Activated T-helper 1 cell treated with anti-CD3 and anti-CD28 coated beads, Interleukin-2, amount 50 U/mL, for 16 hours (primary cell): ENCODE measurements around the gene DLGAP1.

Experiments used
- DNase-seq, 2 donors: peaks; one replicate each; pipeline ENCODE4 v3.0.0-alpha.2; 2020; ENCODE audit warnings: low read depth in 1 of 2, low spot score in 1 of 2

DLGAP1 gene

DNA sequence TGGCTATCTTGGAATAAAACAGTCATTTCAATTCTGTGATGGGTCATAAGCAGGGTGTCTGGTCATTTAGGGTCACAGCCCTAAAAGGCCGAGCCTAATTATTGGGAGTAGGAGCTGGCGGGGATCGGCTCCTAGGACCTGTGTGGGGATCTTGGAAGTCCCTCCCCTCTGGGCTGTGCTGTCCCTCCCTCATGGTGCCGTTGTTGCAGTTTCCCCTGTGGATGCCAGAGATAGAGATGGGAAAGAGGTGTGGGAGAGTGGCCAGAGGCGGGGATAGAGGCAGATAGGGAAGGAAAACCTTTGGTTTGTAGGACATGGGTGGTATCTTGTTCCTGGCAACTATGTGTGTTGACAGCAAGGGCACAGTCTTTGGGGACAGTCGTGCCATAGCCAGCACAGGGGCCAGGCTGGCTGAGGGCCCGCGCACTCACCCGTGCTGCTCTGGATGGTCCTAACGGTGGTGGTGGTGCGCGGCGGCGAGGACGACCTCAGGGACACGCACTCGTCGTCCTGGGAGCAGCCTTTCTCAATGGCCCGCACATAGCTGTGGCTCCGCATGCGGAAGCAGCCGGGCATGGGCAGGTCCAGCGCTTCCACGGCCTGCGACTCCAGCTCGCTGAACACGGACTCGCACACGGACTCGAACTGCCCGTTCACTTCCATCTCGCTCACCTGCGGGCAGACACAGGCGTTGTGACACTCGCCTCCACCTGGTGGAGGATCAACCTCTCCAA lies 726.2 kb downstream of the DLGAP1 start:
- DNase-seq: no peak

GRCh38 chr18:3727274-3727673 lies 727.8 kb downstream of the DLGAP1 start:
- DNase-seq: no peak

GRCh38 chr18:3726238-3726951 lies 728.7 kb downstream of the DLGAP1 start:
- DNase-seq: no peak

DNA sequence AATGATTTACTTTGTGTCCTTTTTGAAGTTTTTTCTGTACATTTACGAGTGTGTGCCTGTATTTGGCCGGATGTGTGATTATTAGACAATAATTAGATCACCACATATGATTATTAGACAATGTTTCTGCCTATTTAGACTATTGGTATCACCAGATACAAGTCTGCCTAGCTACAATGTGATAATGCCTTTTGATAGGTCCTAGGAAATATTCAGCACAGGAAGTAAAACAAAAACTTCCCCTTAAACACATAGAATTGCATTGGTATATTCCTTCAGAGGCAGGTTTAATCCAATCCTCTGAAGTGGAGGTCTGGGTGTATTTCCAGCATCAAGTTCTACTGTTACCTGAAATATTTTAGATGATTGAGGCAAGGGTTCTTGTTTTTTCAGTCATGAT lies 730.0 kb downstream of the DLGAP1 start:
- no peak for DNase-seq

- no peak for DNase-seq
Observed at GRCh38 chr18:3723554-3723953, 731.6 kb downstream of the DLGAP1 start.

DNA sequence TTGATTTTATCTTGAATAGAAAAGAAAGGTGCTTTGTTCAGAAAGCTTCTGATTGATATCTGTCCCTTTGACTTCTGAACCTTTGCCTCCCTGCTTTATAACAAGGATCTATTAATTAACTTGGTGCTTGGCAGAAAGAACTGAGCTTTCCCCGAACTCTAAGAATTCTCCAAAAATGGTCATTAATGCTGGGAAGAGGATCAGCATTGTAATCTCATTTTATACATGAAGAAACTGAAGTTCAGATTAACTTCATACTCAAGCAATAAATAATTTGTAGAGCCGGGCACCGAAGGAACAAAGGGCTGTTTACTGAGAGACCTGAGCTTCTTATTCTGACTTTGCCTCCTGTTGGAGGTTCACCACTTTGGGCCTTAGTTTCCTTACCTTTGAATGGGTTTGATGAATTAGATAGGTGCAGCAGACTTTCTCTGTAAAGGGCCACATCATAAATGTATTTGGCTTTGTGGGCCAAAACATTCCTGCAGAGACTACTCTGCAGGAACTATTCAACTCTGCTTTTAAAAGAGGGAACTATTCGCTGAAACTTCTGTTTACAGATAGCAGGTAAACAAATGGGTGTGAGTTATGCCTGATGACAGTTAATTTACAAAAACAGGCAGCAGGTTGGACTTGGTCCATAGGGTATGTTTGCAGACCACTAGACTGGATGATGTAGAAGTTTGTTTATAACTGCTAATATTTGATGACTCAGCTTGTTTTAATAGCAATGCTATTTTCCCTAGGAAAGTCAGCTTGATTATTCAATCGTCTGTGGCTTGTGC lies 732.3 kb downstream of the DLGAP1 start:
- DNase-seq: no peak

GRCh38 chr18:3721771-3722648 lies 733.1 kb downstream of the DLGAP1 start:
- DNase-seq: no peak

DNA sequence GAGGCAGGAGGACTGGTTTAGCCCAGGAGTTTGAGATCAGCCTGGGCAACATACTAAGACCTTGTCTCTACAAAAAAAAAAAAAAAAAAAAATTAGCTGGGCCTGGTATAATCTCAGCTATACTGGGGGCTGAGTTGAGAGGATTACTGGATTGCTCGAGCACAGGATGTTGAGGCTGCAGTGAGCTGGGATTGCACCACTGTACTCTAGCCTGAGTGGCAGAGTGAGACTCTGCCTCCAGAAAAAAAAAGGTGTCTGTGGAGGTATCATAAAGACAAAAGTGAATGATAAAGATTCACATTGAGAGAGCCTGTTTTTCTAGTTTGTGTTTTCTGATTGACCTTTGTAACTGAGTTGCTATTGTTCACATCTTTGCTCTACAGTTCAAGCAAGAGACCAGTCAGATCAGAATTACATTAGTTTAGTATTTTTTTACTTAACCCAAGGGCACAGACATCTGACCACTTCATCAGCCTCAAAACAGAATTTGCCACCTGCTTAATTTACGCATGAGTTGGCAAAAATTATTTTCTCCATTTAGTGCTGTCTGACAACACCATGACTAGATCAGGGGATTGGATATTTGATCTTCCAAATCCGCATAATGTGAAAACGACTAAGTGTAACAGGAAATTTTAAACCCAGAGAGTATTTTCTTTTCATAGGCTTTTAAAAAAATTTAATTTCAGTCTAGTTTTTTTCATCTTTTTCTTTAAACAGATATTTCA lies 734.1 kb downstream of the DLGAP1 start:
- DNase-seq: no peak

DNA sequence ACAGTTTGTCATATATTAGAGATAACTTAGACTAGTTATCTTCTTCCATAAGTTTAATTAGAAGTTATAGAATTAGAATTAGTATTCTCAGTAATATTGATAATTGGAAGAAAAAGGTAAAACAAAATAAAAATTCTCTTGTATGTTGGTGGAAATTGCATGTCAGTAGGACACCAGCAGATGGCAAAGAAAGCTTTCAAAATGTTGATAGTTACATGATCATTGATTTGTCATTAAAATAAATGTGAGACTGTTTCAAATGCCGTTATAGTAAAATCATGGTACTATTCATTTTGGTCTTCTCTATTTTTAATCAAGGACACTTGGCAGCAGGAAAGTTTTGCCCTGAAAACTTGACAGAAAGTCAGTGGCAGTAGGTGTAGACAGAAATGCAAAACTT lies 734.9 kb downstream of the DLGAP1 start:
- no peak for DNase-seq

GRCh38 chr18:3717376-3718025 lies 737.6 kb downstream of the DLGAP1 start:
- DNase-seq: no peak

DNA sequence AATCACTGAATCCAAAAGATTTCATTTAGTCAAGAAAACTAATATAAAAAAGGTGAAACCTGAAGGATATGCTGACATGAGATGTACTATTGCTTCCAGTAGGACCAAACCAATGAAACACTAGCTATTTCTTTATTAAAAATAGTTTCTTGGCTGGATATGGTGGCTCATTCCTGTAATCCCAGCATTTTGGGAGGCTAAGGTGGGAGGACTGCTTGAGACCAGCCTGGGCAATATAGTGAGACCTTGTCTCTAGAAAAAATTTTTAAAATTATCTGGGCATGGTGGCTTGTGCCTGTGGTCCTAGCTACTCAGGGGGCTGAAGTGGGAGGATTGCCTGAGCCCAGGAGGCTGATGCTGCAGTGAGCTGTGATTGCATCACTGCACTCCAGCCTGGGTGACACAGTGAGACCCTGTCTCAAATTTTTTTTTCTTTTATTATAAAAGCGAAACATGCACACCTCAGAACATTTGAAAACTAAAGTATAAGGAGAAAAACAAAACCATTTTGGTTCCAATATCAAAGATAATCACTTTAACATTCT lies 738.9 kb downstream of the DLGAP1 start:
- no peak for DNase-seq

DNA sequence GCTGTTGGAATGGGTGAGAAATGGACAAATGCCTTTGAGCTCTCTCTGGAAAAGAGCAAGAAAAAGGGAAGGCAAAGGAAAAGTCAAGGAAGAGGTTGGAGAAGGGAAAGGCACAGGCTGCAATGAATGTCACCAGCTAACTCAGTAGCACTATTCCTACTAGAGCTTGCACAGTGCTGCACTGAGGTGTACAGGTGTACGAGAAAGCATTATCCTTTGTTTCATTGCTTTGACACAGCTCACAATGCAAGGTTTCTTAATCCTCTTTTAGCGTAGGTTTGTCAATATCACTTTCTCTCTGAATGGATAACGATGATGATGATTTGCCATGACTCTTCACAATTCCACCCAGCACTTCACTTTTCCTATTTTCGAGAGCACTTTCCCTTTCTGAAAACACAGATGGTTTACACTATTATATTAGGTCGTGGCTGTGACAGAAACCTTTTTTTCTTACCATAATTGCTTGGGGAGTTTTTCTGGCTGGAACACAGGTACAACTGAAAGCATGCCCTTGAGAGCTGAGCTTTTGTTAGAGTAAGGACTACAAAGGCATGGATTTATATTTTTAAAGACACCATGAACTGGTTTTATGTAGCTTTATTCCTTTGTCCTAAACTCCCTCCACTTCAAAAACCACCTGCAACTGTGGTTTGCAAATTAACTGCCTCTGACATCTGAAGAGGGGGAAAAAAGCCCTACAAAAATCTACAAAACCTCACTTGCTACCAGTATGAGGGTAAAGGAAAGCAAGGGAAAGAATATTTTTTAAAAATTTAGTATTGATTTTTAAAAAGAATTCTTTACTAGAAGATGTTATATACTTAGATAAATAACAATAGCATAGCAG lies 739.7 kb downstream of the DLGAP1 start:
- DNase-seq: no peak

DNA sequence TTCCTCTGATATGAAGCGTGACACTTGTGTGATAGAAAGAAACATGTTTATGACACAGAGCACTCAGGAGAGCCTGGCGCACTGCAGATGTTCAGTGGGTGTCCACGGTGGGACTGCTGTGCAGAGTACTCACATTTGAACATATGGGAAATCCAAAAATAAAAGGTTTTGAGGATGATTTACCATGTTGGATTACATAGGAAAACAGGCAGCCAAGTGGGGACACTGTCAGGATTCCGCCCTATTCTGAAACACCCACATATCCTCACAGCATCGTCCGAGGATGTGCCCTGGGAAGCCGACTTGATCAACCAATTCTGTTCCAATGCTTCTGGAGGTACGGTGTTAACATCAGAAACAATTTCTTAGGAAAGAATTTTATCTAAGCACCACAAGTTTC lies 741.4 kb downstream of the DLGAP1 start:
- DNase-seq: no peak

- no peak for DNase-seq
Observed at GRCh38 chr18:3713166-3713565, 741.9 kb downstream of the DLGAP1 start.

DNA sequence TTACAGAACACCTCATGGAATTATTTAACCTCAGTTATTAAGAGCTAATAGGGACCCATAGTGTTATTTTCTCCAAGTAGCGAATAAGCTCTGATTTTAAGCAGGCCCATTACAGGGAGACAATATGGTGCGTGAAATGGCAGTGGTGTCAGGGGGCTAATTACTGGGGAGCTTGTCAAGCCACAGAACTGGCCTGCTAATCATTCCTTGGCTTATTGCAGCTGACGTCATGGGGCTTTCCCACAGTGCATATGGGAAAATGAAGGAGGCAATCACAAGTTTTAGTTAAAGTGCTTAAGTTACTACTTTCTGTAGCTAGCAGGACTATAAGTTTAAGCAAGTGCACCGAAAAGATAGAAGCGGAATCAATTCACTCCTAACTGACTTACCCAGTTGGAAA lies 742.6 kb downstream of the DLGAP1 start:
- no peak for DNase-seq

- DNase-seq: no peak
Observed at GRCh38 chr18:3710712-3711301, 744.3 kb downstream of the DLGAP1 start.

- no peak for DNase-seq
Observed at GRCh38 chr18:3709205-3709604, 745.9 kb downstream of the DLGAP1 start.
